Left lung (tissue), 10 donors: ENCODE results near the gene TSPAN9. TPM values are rescaled to one million over a fixed set of nuclear protein-coding genes. Genes with fewer than 3 reads are reported as not detected.

Experiments
- ATAC-seq: fragments of 200-7000 bp; cut with Tn5 transposase; one replicate; pipeline ENCODE4 v1.9.1; 2020; ENCODE audit warnings: moderate library complexity
- DNase-seq, 4 donors: peaks; one replicate each; pipeline ENCODE4 v3.0.0-alpha.2; 2013 to 2020
- H3K27ac ChIP-seq, 2 donors: fragments of 200-600 bp; sonication (generic) in 1 of 2; one replicate each; pipeline versions ENCODE4 v1.5.0 to v1.8.0; 2020 to 2021
- H3K27me3 ChIP-seq, 2 donors: fragments of 200-600 bp; sonication (generic) in 1 of 2; one replicate each; pipeline versions ENCODE4 v1.5.0 to v1.8.0; 2020 to 2021
- H3K36me3 ChIP-seq, 2 donors: fragments of 200-600 bp; sonication (generic) in 1 of 2; one replicate each; pipeline versions ENCODE4 v1.5.0 to v1.8.0; 2020 to 2021
- H3K4me1 ChIP-seq, 2 donors: fragments of 200-600 bp; one replicate each; pipeline ENCODE4 v1.8.0; 2021
- H3K4me3 ChIP-seq, 2 donors: fragments of 200-600 bp; sonication (generic) in 1 of 2; one replicate each; pipeline versions ENCODE4 v1.5.0 to v1.8.0; 2020 to 2021; ENCODE audit warnings: mild to moderate bottlenecking in 1 of 2
- H3K9me3 ChIP-seq, 2 donors: fragments of 200-600 bp; sonication (generic) in 1 of 2; one replicate each; pipeline versions ENCODE4 v1.5.0 to v1.8.0; 2020 to 2021
- CTCF ChIP-seq, 2 donors: fragments of 200-600 bp; sonication (generic) in 1 of 2; IDR thresholded peaks; one replicate each; pipeline versions ENCODE4 v1.5.0 to v1.8.0; 2021; ENCODE audit warnings: antibody characterized with exemption in 2 of 2
- intact Hi-C, 2 donors: fragments of 100-400 bp; cut with DNase I; formaldehyde crosslinking; loops; one replicate each; pipeline versions ENCODE4 v1.11.2 to v1.14.2; 2022
- polyA plus RNA-seq, 6 donors: library from polyadenylated mRNA; unstranded; fragments of 120-200 nt; gene quantifications; one replicate each; pipeline ENCODE4 v1.2.1, GENCODE V29; 2013; ENCODE audit not compliant: insufficient read length in 6 of 6
- total RNA-seq, 2 donors: library from RNA; stranded (reverse); fragmentation: NEBNext Ultra II Directional; extraction: Animal tissue kit (Norgen Biotek cat#: 25700); gene quantifications; one replicate each; pipeline ENCODE4 v1.2.1, GENCODE V29; 2021
- donor health status: DM: no; HTN: yes; CAD: no.
- donor health status: DM: no; HTN: no; CAD: no.

TSPAN9 gene
- total and polyA plus RNA-seq, 8 donors = 35.6 to 98.6 (median 81.3) TPM

- peak overlapping the region in 1 of 2 donors; percentile 46 for H3K27ac ChIP-seq
- DNase-seq = peak; percentile 60 to 94 (median 85)
- intact Hi-C loops = loop anchor here in 1 of 2 donors (10.0 kb wide), 1 partner anchor 505 kb away; no protein-coding TSS in a partner anchor
- H3K36me3 ChIP-seq = no peaks in the 10 kb centered on the region
- peaks cover 6 to 11% of the 10 kb centered on the region in 2 donors for H3K4me1 ChIP-seq
- peak; percentile 91 for ATAC-seq
- peaks cover 0 to 43% of the 10 kb centered on the region in 2 donors for H3K27me3 ChIP-seq
- no peaks in the 10 kb centered on the region for H3K9me3 ChIP-seq
- peak; percentile 91 to 92 for TF ChIP-seq CTCF (IDR thresholded peaks at IDR 0.05)
- peak overlapping the region in 1 of 2 donors; percentile 10 for H3K4me3 ChIP-seq
These were observed 223.0 kb downstream of the TSPAN9 start for GRCh38 chr12:3299929-3300832.

- ATAC-seq (no peak), DNase-seq (no peak)
- Histone ChIP-seq H3K27me3 (peaks cover 0 to 43% of the 10 kb centered on the region in 2 donors), H3K4me1 (peaks cover 6 to 11% of the 10 kb centered on the region in 2 donors), H3K27ac (no peak overlapping the region), H3K9me3 (no peaks in the 10 kb centered on the region), H3K36me3 (no peaks in the 10 kb centered on the region), H3K4me3 (no peak overlapping the region)
- TF ChIP-seq CTCF (IDR thresholded peaks at IDR 0.05) = no peak
- intact Hi-C loops = loop anchor here in 1 of 2 donors (10.0 kb wide), 1 partner anchor 504 kb away; no protein-coding TSS in a partner anchor
These were observed 223.7 kb downstream of the TSPAN9 start for GRCh38 chr12:3300833-3301401.

- Histone ChIP-seq H3K36me3 (no peaks in the 10 kb centered on the region), H3K9me3 (no peaks in the 10 kb centered on the region), H3K4me3 (no peak overlapping the region), H3K4me1 (peaks cover 6 to 11% of the 10 kb centered on the region in 2 donors), H3K27me3 (peaks cover 0 to 44% of the 10 kb centered on the region in 2 donors), H3K27ac (no peak overlapping the region)
- no peak for ATAC-seq
- intact Hi-C loops = loop anchor here in 1 of 2 donors (10.0 kb wide), 1 partner anchor 502 kb away; no protein-coding TSS in a partner anchor
- TF ChIP-seq CTCF (IDR thresholded peaks at IDR 0.05) = no peak
- DNase-seq = no peak
These were observed 225.3 kb downstream of the TSPAN9 start for GRCh38 chr12:3302401-3303041.

- Histone ChIP-seq H3K9me3 (no peaks in the 10 kb centered on the region), H3K36me3 (no peaks in the 10 kb centered on the region), H3K27me3 (peaks cover 0 to 44% of the 10 kb centered on the region in 2 donors), H3K4me1 (peaks cover 6 to 11% of the 10 kb centered on the region in 2 donors), H3K27ac (no peak overlapping the region), H3K4me3 (no peak overlapping the region)
- ATAC-seq (no peak), DNase-seq (peak in 1 of 4 donors; percentile 68)
- TF ChIP-seq CTCF (IDR thresholded peaks at IDR 0.05) = no peak
- intact Hi-C loops = loop anchor here in 1 of 2 donors (10.0 kb wide), 1 partner anchor 501 kb away; no protein-coding TSS in a partner anchor
These were observed 226.4 kb downstream of the TSPAN9 start for GRCh38 chr12:3303410-3304136.
